Adipocyte (in vitro differentiated cells): ENCODE measurements around the gene ABHD15.
"Not testable (repeated sequence)": the region's sequence is repeated elsewhere in the genome, so short reads cannot be mapped to it uniquely, and the experiment has no call there.

Source experiments
- DNase-seq: peaks from one replicate; pipeline ENCODE4 v3.0.0-alpha.2; 2015; ENCODE audit warnings: low read depth
- H3K27me3 ChIP-seq: replicated peaks from 2 replicates; pipeline ENCODE4 v1.7.0; 2013; ENCODE audit warnings: mild to moderate bottlenecking, low read length, moderate library complexity; ENCODE audit not compliant: control insufficient read depth, insufficient read depth
- H3K36me3 ChIP-seq: 2 replicates; pipeline ENCODE4 v1.7.0; 2013; ENCODE audit warnings: low read length, mild to moderate bottlenecking, moderate library complexity; ENCODE audit not compliant: control insufficient read depth, insufficient read depth, severe bottlenecking
- H3K4me1 ChIP-seq: 2 replicates; pipeline ENCODE4 v1.7.0; 2013; ENCODE audit warnings: mild to moderate bottlenecking, low read length, moderate library complexity; ENCODE audit not compliant: control insufficient read depth, insufficient read depth
- H3K4me3 ChIP-seq: 2 replicates; pipeline ENCODE4 v1.7.0; 2013; ENCODE audit warnings: mild to moderate bottlenecking, low read length, moderate library complexity
- H3K9ac ChIP-seq: 2 replicates; pipeline ENCODE4 v1.7.0; 2013; ENCODE audit warnings: mild to moderate bottlenecking, low read length, moderate library complexity
- H3K9me3 ChIP-seq: 2 replicates; pipeline ENCODE4 v1.7.0; 2013; ENCODE audit warnings: mild to moderate bottlenecking, low read length, moderate library complexity; ENCODE audit not compliant: control insufficient read depth

ABHD15 gene

GRCh38 chr17:29561554-29562517 lies 5.0 kb downstream of the ABHD15 start:
- no peaks in the 10 kb centered on the region for H3K27me3 ChIP-seq
- DNase-seq = no peak
- H3K36me3 ChIP-seq = peaks cover 27% of the 10 kb centered on the region
- no peaks in the 10 kb centered on the region for H3K9me3 ChIP-seq
- peaks cover 35% of the 10 kb centered on the region for H3K4me1 ChIP-seq
- no peak overlapping the region for H3K9ac ChIP-seq
- H3K4me3 ChIP-seq = no peak overlapping the region

GRCh38 chr17:29560316-29560715 lies 6.5 kb downstream of the ABHD15 start:
- Histone ChIP-seq H3K9ac (no peak overlapping the region), H3K4me1 (peaks cover 29% of the 10 kb centered on the region), H3K36me3 (peaks cover 27% of the 10 kb centered on the region), H3K4me3 (no peak overlapping the region), H3K27me3 (no peaks in the 10 kb centered on the region), H3K9me3 (no peaks in the 10 kb centered on the region)
- DNase-seq = no peak

GRCh38 chr17:29559640-29560039 lies 7.2 kb downstream of the ABHD15 start:
- peaks cover 27% of the 10 kb centered on the region for H3K36me3 ChIP-seq
- no peaks in the 10 kb centered on the region for H3K27me3 ChIP-seq
- H3K4me1 ChIP-seq = peaks cover 27% of the 10 kb centered on the region
- no peak overlapping the region for H3K4me3 ChIP-seq
- no peaks in the 10 kb centered on the region for H3K9me3 ChIP-seq
- no peak overlapping the region for H3K9ac ChIP-seq
- DNase-seq = no peak

- not testable (repeated sequence) for H3K9ac ChIP-seq, DNase-seq, H3K4me3 ChIP-seq, H3K9me3 ChIP-seq, H3K27me3 ChIP-seq
- Histone ChIP-seq H3K36me3 (peaks cover 27% of the 10 kb centered on the region), H3K4me1 (peaks cover 25% of the 10 kb centered on the region)
Measured at GRCh38 chr17:29558139-29558538, 8.7 kb downstream of the ABHD15 start.

- Histone ChIP-seq H3K4me3 (no peak overlapping the region), H3K36me3 (peaks cover 24% of the 10 kb centered on the region), H3K27me3 (no peaks in the 10 kb centered on the region), H3K9ac (no peak overlapping the region), H3K4me1 (peaks cover 25% of the 10 kb centered on the region), H3K9me3 (no peaks in the 10 kb centered on the region)
- no peak for DNase-seq
Measured at GRCh38 chr17:29557739-29558116, 9.1 kb downstream of the ABHD15 start.

GRCh38 chr17:29557085-29557738 lies 9.6 kb downstream of the ABHD15 start:
- no peaks in the 10 kb centered on the region for H3K9me3 ChIP-seq

GRCh38 chr17:29555840-29556239 lies 11.0 kb downstream of the ABHD15 start:
- peaks cover 12% of the 10 kb centered on the region for H3K4me1 ChIP-seq
- no peak overlapping the region for H3K4me3 ChIP-seq
- no peak for DNase-seq
- no peak overlapping the region for H3K9ac ChIP-seq
- H3K36me3 ChIP-seq = peaks cover 14% of the 10 kb centered on the region
- H3K9me3 ChIP-seq = no peaks in the 10 kb centered on the region
- H3K27me3 ChIP-seq = no peaks in the 10 kb centered on the region

More at GRCh38 chr17:29557085-29557738, 9.6 kb downstream of the ABHD15 start:
- Histone ChIP-seq H3K4me1 (peaks cover 25% of the 10 kb centered on the region), H3K27me3 (no peaks in the 10 kb centered on the region), H3K4me3 (no peak overlapping the region), H3K9ac (no peak overlapping the region), H3K36me3 (peaks cover 18% of the 10 kb centered on the region)
- DNase-seq = peak; percentile 33

GRCh38 chr17:29549177-29549923 lies 17.5 kb downstream of the ABHD15 start:
- peak; percentile 64 for DNase-seq
- H3K9me3 ChIP-seq = no peaks in the 10 kb centered on the region
- no peak overlapping the region for H3K4me3 ChIP-seq
- H3K36me3 ChIP-seq = peaks cover 13% of the 10 kb centered on the region
- H3K27me3 ChIP-seq = no peaks in the 10 kb centered on the region
- peaks cover 26% of the 10 kb centered on the region for H3K4me1 ChIP-seq
- no peak overlapping the region for H3K9ac ChIP-seq

- no peaks in the 10 kb centered on the region for H3K9me3 ChIP-seq
- H3K4me1 ChIP-seq = peaks cover 26% of the 10 kb centered on the region
- peaks cover 35% of the 10 kb centered on the region for H3K36me3 ChIP-seq
- no peak overlapping the region for H3K4me3 ChIP-seq
- peak; percentile 52 for DNase-seq
- no peak overlapping the region for H3K9ac ChIP-seq
- no peaks in the 10 kb centered on the region for H3K27me3 ChIP-seq
Measured at GRCh38 chr17:29546830-29547229, 20.0 kb downstream of the ABHD15 start.

- Histone ChIP-seq H3K9me3 (no peaks in the 10 kb centered on the region), H3K27me3 (no peaks in the 10 kb centered on the region), H3K36me3 (peaks cover 36% of the 10 kb centered on the region), H3K9ac (no peak overlapping the region), H3K4me3 (no peak overlapping the region), H3K4me1 (peaks cover 26% of the 10 kb centered on the region)
- peak; percentile 34 for DNase-seq
Measured at GRCh38 chr17:29546085-29546484, 20.8 kb downstream of the ABHD15 start.

GRCh38 chr17:29544066-29544465 lies 22.8 kb downstream of the ABHD15 start:
- peaks cover 15% of the 10 kb centered on the region for H3K4me1 ChIP-seq
- H3K9ac ChIP-seq = no peak overlapping the region
- H3K27me3 ChIP-seq = no peaks in the 10 kb centered on the region
- no peaks in the 10 kb centered on the region for H3K9me3 ChIP-seq
- DNase-seq = no peak
- no peak overlapping the region for H3K4me3 ChIP-seq
- H3K36me3 ChIP-seq = peaks cover 48% of the 10 kb centered on the region
